Measurements from ENCODE around the gene TRMU.

TRMU gene

DNA sequence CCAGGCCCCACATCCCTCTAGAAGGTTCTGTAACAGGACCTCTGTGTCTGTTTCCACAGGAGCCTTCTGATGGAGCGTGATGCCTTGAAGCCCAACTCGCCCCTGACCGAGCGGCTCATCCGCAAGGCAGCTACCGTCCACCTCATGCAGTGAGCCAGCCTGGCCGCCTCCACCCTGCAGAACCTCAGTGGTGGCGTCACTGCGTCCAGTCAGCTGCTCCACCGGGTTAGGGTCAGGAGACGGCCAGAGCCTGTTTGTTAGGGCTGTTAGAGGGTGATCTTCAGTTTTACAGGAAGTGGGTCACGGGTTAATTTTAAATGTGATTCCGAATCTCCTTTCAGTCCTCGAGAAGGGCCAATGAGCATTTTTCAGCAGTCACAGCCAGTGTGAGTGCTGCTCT is 42.8 kb upstream of the TRMU start:
- TF ChIP-seq, protein P1, sequence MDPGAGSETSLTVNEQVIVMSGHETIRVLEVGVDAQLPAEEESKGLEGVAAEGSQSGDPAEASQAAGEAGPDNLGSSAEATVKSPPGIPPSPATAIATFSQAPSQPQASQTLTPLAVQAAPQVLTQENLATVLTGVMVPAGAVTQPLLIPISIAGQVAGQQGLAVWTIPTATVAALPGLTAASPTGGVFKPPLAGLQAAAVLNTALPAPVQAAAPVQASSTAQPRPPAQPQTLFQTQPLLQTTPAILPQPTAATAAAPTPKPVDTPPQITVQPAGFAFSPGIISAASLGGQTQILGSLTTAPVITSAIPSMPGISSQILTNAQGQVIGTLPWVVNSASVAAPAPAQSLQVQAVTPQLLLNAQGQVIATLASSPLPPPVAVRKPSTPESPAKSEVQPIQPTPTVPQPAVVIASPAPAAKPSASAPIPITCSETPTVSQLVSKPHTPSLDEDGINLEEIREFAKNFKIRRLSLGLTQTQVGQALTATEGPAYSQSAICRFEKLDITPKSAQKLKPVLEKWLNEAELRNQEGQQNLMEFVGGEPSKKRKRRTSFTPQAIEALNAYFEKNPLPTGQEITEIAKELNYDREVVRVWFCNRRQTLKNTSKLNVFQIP (CRISPR knock-in tag; IDR thresholded peaks at IDR 0.05; ENCODE audit: borderline replicate concordance, low read depth): no peak
- no peak for TF ChIP-seq ZFP3 (CRISPR knock-in tag; IDR thresholded peaks at IDR 0.05)
- TF ChIP-seq PPARA (CRISPR knock-in tag; IDR thresholded peaks at IDR 0.05; ENCODE audit: borderline replicate concordance): no peak
- no peak for TF ChIP-seq PATZ1 (CRISPR knock-in tag; IDR thresholded peaks at IDR 0.05; ENCODE audit: borderline replicate concordance)
- no peak for TF ChIP-seq GLIS3 (CRISPR knock-in tag; IDR thresholded peaks at IDR 0.05)
- TF ChIP-seq CSDC2 (CRISPR knock-in tag; IDR thresholded peaks at IDR 0.05): no peak
- no peak for TF ChIP-seq BACH2 (CRISPR knock-in tag; IDR thresholded peaks at IDR 0.05; ENCODE audit: borderline replicate concordance)
- TF ChIP-seq ZNF8 (CRISPR knock-in tag; IDR thresholded peaks at IDR 0.05): no peak
- no peak for TF ChIP-seq TSHZ2 (CRISPR knock-in tag; IDR thresholded peaks at IDR 0.05)
- no peak for TF ChIP-seq ESRRG (CRISPR knock-in tag; IDR thresholded peaks at IDR 0.05)
- TF ChIP-seq ZC3H10 (CRISPR knock-in tag; IDR thresholded peaks at IDR 0.05): no peak
- no peak for TF ChIP-seq TOX (CRISPR knock-in tag; IDR thresholded peaks at IDR 0.05; ENCODE audit: borderline replicate concordance)
- no peak for ATAC-seq

DNA sequence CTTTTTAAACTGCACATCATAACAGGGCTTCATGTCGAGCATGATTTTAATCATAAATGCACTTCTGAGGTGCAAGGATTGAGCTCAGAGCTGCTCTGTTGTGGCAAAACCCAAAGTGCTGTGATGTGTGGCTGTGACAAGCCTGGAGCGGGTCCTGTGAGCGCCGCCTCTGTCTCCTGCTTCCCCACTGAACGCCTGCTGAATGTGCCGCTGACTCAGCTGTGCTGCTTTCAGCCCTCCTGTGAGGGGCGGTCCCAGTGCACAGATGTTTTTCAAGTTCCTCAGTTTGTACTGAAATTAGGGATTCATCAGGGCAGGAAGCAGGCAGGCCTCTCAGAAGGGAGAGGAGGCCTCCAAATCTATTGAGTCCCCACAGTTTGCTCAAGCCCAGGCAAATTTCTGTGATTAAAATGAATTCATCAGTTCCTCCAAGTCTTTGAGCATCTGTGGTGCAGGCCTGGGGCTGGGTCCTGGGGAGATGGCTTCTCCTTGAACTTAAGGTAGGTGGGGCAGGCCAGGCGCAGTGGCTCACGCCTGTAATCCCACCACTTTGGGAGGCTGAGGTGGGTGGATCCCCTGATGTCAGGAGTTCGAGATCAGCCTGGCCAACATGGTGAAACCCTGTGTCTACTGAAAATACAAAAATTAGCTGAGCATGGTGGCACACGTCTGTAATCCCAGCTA is 41.8 kb upstream of the TRMU start:
- no peak for ATAC-seq
- TF ChIP-seq CSRNP3 (CRISPR knock-in tag; IDR thresholded peaks at IDR 0.05) (no peak), ZFP30 (CRISPR knock-in tag; IDR thresholded peaks at IDR 0.05) (no peak), ZC3H10 (CRISPR knock-in tag; IDR thresholded peaks at IDR 0.05) (no peak), CREB5 (CRISPR knock-in tag; IDR thresholded peaks at IDR 0.05; ENCODE audit: low read depth) (no peak), RARB (CRISPR knock-in tag; IDR thresholded peaks at IDR 0.05) (no peak), ISL1 (CRISPR knock-in tag; IDR thresholded peaks at IDR 0.05) (no peak), OSR1 (CRISPR knock-in tag; IDR thresholded peaks at IDR 0.05) (no peak), TSHZ2 (CRISPR knock-in tag; IDR thresholded peaks at IDR 0.05) (no peak), ZNF565 (CRISPR knock-in tag; conservative IDR thresholded peaks at IDR 0.05; ENCODE audit: low read depth) (no peak), BACH2 (CRISPR knock-in tag; IDR thresholded peaks at IDR 0.05; ENCODE audit: borderline replicate concordance) (no peak), SNAI2 (CRISPR knock-in tag; IDR thresholded peaks at IDR 0.05) (no peak), ARNTL (CRISPR knock-in tag; IDR thresholded peaks at IDR 0.05; ENCODE audit: borderline replicate concordance, low read depth) (no peak), TCF4 (CRISPR knock-in tag; IDR thresholded peaks at IDR 0.05; ENCODE audit: borderline replicate concordance) (no peak), ESRRG (CRISPR knock-in tag; IDR thresholded peaks at IDR 0.05) (no peak), PATZ1 (CRISPR knock-in tag; IDR thresholded peaks at IDR 0.05; ENCODE audit: borderline replicate concordance) (no peak), CSDC2 (CRISPR knock-in tag; IDR thresholded peaks at IDR 0.05) (no peak), ZFP3 (CRISPR knock-in tag; IDR thresholded peaks at IDR 0.05) (no peak), ZNF8 (CRISPR knock-in tag; IDR thresholded peaks at IDR 0.05) (no peak), ZNF70 (CRISPR knock-in tag; IDR thresholded peaks at IDR 0.05) (no peak)
- TF ChIP-seq, protein P1 (CRISPR knock-in tag; IDR thresholded peaks at IDR 0.05; ENCODE audit: borderline replicate concordance, low read depth): no peak
